Loucy (cell line): Measurements from ENCODE around the gene RGL3.

Experiments
- EZH2phosphoT487 ChIP-seq: fragments of 200-600 bp; IDR thresholded peaks from 2 replicates; pipeline ENCODE4 v1.6.1; 2018; ENCODE audit warnings: antibody characterized with exemption, mild to moderate bottlenecking, moderate library complexity, borderline replicate concordance
- TF ChIP-seq, protein P1 (sequence below): fragments of 200-600 bp; sonication (generic); conservative IDR thresholded peaks from 2 replicates; pipeline ENCODE4 v1.5.1; 2014; ENCODE audit warnings: mild to moderate bottlenecking, antibody characterized with exemption, low read length

- TF ChIP-seq, protein P1, sequence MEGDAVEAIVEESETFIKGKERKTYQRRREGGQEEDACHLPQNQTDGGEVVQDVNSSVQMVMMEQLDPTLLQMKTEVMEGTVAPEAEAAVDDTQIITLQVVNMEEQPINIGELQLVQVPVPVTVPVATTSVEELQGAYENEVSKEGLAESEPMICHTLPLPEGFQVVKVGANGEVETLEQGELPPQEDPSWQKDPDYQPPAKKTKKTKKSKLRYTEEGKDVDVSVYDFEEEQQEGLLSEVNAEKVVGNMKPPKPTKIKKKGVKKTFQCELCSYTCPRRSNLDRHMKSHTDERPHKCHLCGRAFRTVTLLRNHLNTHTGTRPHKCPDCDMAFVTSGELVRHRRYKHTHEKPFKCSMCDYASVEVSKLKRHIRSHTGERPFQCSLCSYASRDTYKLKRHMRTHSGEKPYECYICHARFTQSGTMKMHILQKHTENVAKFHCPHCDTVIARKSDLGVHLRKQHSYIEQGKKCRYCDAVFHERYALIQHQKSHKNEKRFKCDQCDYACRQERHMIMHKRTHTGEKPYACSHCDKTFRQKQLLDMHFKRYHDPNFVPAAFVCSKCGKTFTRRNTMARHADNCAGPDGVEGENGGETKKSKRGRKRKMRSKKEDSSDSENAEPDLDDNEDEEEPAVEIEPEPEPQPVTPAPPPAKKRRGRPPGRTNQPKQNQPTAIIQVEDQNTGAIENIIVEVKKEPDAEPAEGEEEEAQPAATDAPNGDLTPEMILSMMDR = no peak
- TF ChIP-seq EZH2phosphoT487 = no peak
Measured at GRCh38 chr19:11423164-11423790, 4.2 kb upstream of the RGL3 start.
